GM19025 (cell line): ENCODE data around the gene POU2F1.

ENCODE experiments used
- ATAC-seq: cut with Tn5 transposase; IDR thresholded peaks from one replicate; pipeline ENCODE4 v1.9.1; 2021; ENCODE audit warnings: mild to moderate bottlenecking, low read depth, moderate library complexity; ENCODE audit not compliant: unreplicated experiment

The POU2F1 gene

GRCh38 chr1:167266965-167267364 lies 46.3 kb downstream of the POU2F1 start:
- no peak for ATAC-seq

GRCh38 chr1:167268347-167268787 lies 47.7 kb downstream of the POU2F1 start:
- no peak for ATAC-seq

- ATAC-seq = no peak
Observed at GRCh38 chr1:167270349-167271092, 49.8 kb downstream of the POU2F1 start.

- no peak for ATAC-seq
Observed at GRCh38 chr1:167272369-167272957, 51.8 kb downstream of the POU2F1 start.

GRCh38 chr1:167273027-167273800 lies 52.5 kb downstream of the POU2F1 start:
- no peak for ATAC-seq

GRCh38 chr1:167274061-167274460 lies 53.4 kb downstream of the POU2F1 start:
- no peak for ATAC-seq

GRCh38 chr1:167276969-167277368 lies 56.3 kb downstream of the POU2F1 start:
- no peak for ATAC-seq

- ATAC-seq = no peak
Observed at GRCh38 chr1:167278497-167278896, 57.8 kb downstream of the POU2F1 start.

GRCh38 chr1:167280912-167281311 lies 60.2 kb downstream of the POU2F1 start:
- ATAC-seq = no peak

- ATAC-seq = no peak
Observed at GRCh38 chr1:167288390-167289074, 67.8 kb downstream of the POU2F1 start.

- ATAC-seq = no peak
Observed at GRCh38 chr1:167289075-167289442, 68.4 kb downstream of the POU2F1 start.

GRCh38 chr1:167289966-167290365 lies 69.3 kb downstream of the POU2F1 start:
- no peak for ATAC-seq

GRCh38 chr1:167291539-167292185 lies 71.0 kb downstream of the POU2F1 start:
- no peak for ATAC-seq

- ATAC-seq = no peak
Observed at GRCh38 chr1:167292216-167292615, 71.5 kb downstream of the POU2F1 start.

GRCh38 chr1:167293057-167293456 lies 72.4 kb downstream of the POU2F1 start:
- ATAC-seq = no peak

GRCh38 chr1:167294528-167294927 lies 73.8 kb downstream of the POU2F1 start:
- ATAC-seq = no peak

GRCh38 chr1:167297222-167298214 lies 76.8 kb downstream of the POU2F1 start:
- no peak for ATAC-seq

GRCh38 chr1:167298325-167298724 lies 77.6 kb downstream of the POU2F1 start:
- ATAC-seq = no peak

GRCh38 chr1:167301355-167301754 lies 80.7 kb downstream of the POU2F1 start:
- no peak for ATAC-seq
